K562 (cell line): ENCODE data around the gene ERVK3-1. TPM values are rescaled to one million over a fixed set of nuclear protein-coding genes. Genes with fewer than 3 reads are reported as not detected.
A peak's percentile ranks its signal among the peaks of the same experiment; 100 is the strongest.

ENCODE experiments used
- ATAC-seq: fragments of 200-7000 bp; cut with Tn5 transposase; 3 replicates; pipeline ENCODE4 v1.9.1; 2020; ENCODE audit warnings: moderate library complexity
- BruUV-seq: library from RNA; stranded (reverse); fragments of 400-500 nt; replicated peaks from 2 replicates; lab custom pipeline; 2021; lab: Mats Ljungman, UMichigan
- CTCF ChIA-PET: fragments of 300-600 bp; formaldehyde crosslinking; extraction: SDS; loops from one replicate; lab custom pipeline; 2021; ENCODE audit warnings: low intra/inter-chr PET ratio; lab: Yijun Ruan, JAX
- POLR2A ChIA-PET: fragments of 300-600, 350-650 bp; sonication (Branson Sonifier 250); formaldehyde crosslinking; extraction: SDS; loops from one replicate; lab custom pipeline; 2021; ENCODE audit warnings: antibody characterized with exemption, inconsistent platforms; lab: Yijun Ruan, JAX
- DNase-seq, 4 experiments: peaks; one replicate each; pipeline versions ENCODE4 v3.0.0 to v3.0.0-alpha.2; 2011 to 2018; ENCODE audit warnings: low spot score in 3 of 4, mixed read lengths in 3 of 4; ENCODE audit errors: extremely low read depth in 1 of 4
- FAIRE-seq: peaks from 2 replicates; lab custom pipeline; 2011; peaks lifted over from hg19 to GRCh38; lab: Jason Lieb, UNC
- H2AFZ ChIP-seq: 2 replicates; pipeline ENCODE4 v1.6.0; 2011; ENCODE audit warnings: low read depth, low read length, control low read depth, inconsistent platforms
- H3K27ac ChIP-seq: fragments of 200-600 bp; 3 replicates; pipeline ENCODE4 v1.8.0; 2011; ENCODE audit warnings: low read depth, mild to moderate bottlenecking, control low read depth, inconsistent platforms, low read length, moderate library complexity, mixed read lengths; ENCODE audit errors: extremely low read depth
- H3K27me3 ChIP-seq, 2 experiments: fragments of 300-600 bp in 1 of 2; 2 replicates in 1 of 2; 3 replicates in 1 of 2; pipeline versions ENCODE4 v1.6.0 to v1.8.0; 2011; ENCODE audit warnings: inconsistent platforms in 2 of 2, low read length in 2 of 2, mild to moderate bottlenecking in 1 of 2, mixed read lengths in 1 of 2, moderate library complexity in 1 of 2; ENCODE audit not compliant: control insufficient read depth in 2 of 2, insufficient read depth in 2 of 2
- H3K36me3 ChIP-seq: fragments of 300-600 bp; 3 replicates; pipeline ENCODE4 v1.8.0; 2011; ENCODE audit warnings: mild to moderate bottlenecking, low read length, inconsistent platforms; ENCODE audit not compliant: control insufficient read depth, insufficient read depth
- H3K4me1 ChIP-seq, 2 experiments: fragments of 200-600 bp in 1 of 2; replicated peaks in 1 of 2; 2 replicates in 1 of 2; 3 replicates in 1 of 2; pipeline versions ENCODE4 v1.5.1 to v1.8.0; 2011; ENCODE audit warnings: inconsistent platforms in 2 of 2, low read length in 2 of 2, mild to moderate bottlenecking in 1 of 2, mixed read lengths in 1 of 2, moderate library complexity in 1 of 2; ENCODE audit not compliant: control insufficient read depth in 2 of 2, insufficient read depth in 2 of 2
- H3K4me2 ChIP-seq: 2 replicates; pipeline ENCODE4 v1.6.1; 2011; ENCODE audit warnings: low read length, control low read depth, inconsistent platforms, mixed read lengths; ENCODE audit not compliant: insufficient read depth
- H3K4me3 ChIP-seq: fragments of 200-600 bp; sonication (generic), shearing (Covaris generic); 2 replicates; pipeline ENCODE4 v1.5.1; 2016; ENCODE audit warnings: control low read depth, inconsistent platforms
- H3K79me2 ChIP-seq: fragments of 200-600 bp; 3 replicates; pipeline ENCODE4 v1.8.0; 2011; ENCODE audit warnings: low read length, inconsistent platforms; ENCODE audit not compliant: control insufficient read depth, insufficient read depth
- H3K9ac ChIP-seq, 2 experiments: 2 replicates each; pipeline versions ENCODE4 v1.6.0 to v1.6.1; 2011; ENCODE audit warnings: low read depth in 2 of 2, low read length in 2 of 2, control low read depth in 1 of 2, inconsistent platforms in 1 of 2, mild to moderate bottlenecking in 1 of 2, mixed read lengths in 1 of 2; ENCODE audit not compliant: insufficient read depth in 1 of 2
- H3K9me1 ChIP-seq: one replicate; pipeline ENCODE4 v1.6.0; 2011; ENCODE audit warnings: inconsistent platforms, mild to moderate bottlenecking, low read length, moderate library complexity; ENCODE audit not compliant: control insufficient read depth, insufficient read depth
- H3K9me3 ChIP-seq: replicated peaks from 2 replicates; pipeline ENCODE4 v1.5.1; 2011; ENCODE audit warnings: low read depth, low read length, inconsistent platforms; ENCODE audit not compliant: control insufficient read depth, insufficient read depth
- H4K20me1 ChIP-seq: replicated peaks from 2 replicates; pipeline ENCODE4 v1.6.1; 2011; ENCODE audit warnings: low read length, inconsistent platforms, mixed read lengths; ENCODE audit not compliant: control insufficient read depth, insufficient read depth
- CBFB ChIP-seq: sonication (generic); formaldehyde crosslinking; IDR thresholded peaks from 2 replicates; pipeline ENCODE4 v1.4.0; 2020; ENCODE audit warnings: mild to moderate bottlenecking, missing genetic modification reagents
- CSDE1 ChIP-seq, 2 experiments: fragments of 450-650 bp; IDR thresholded peaks; 2 replicates each; pipeline ENCODE4 v1.6.1; 2016; ENCODE audit warnings: mild to moderate bottlenecking in 1 of 2
- FOSL1 ChIP-seq: fragments of 200-800 bp; sonication (Bioruptor generic); conservative IDR thresholded peaks from 2 replicates; pipeline ENCODE4 v1.6.1; 2016; ENCODE audit warnings: missing genetic modification characterization, missing compliant biosample characterization
- FOXA3 ChIP-seq, 2 experiments: fragments of 450-650 bp in 1 of 2; sonication (generic) in 1 of 2; formaldehyde crosslinking; IDR thresholded peaks in 1 of 2; conservative IDR thresholded peaks in 1 of 2; 2 replicates each; pipeline versions ENCODE4 v1.4.0 to v1.8.0; 2020 to 2022; ENCODE audit warnings: mild to moderate bottlenecking in 2 of 2, missing genetic modification reagents in 1 of 2
- GTF2A2 ChIP-seq: IDR thresholded peaks from 2 replicates; pipeline ENCODE4 v1.6.1; 2016; ENCODE audit warnings: mild to moderate bottlenecking, missing genetic modification characterization, missing compliant biosample characterization
- MAFG ChIP-seq: fragments of 450-650 bp; conservative IDR thresholded peaks from 2 replicates; pipeline ENCODE4 v1.6.1; 2016; ENCODE audit warnings: missing genetic modification characterization, missing compliant biosample characterization
- MLLT1 ChIP-seq, 2 experiments: fragments of 450-650 bp; IDR thresholded peaks; 2 replicates each; pipeline ENCODE4 v1.6.1; 2016
- MXI1 ChIP-seq: IDR thresholded peaks from 2 replicates; pipeline ENCODE4 v1.6.1; 2011; ENCODE audit warnings: low read depth, mild to moderate bottlenecking, improper control_type of control experiment, low read length
- MYNN ChIP-seq, 2 experiments: sonication (generic); formaldehyde crosslinking in 1 of 2; IDR thresholded peaks; 2 replicates each; pipeline versions ENCODE4 v1.5.0 to v1.6.1; 2016 to 2020; ENCODE audit warnings: antibody characterized with exemption in 1 of 2, missing genetic modification reagents in 1 of 2
- POLR2AphosphoS2 ChIP-seq: IDR thresholded peaks from 2 replicates; pipeline ENCODE4 v1.6.1; 2012; ENCODE audit warnings: low read length, improper control_type of control experiment
- RCOR1 ChIP-seq, 2 experiments: IDR thresholded peaks; 2 replicates each; pipeline ENCODE4 v1.6.1; 2012; ENCODE audit warnings: low read depth in 2 of 2, low read length in 2 of 2, borderline replicate concordance in 1 of 2, improper control_type of control experiment in 1 of 2
- SMARCA4 ChIP-seq: fragments of 450-650 bp; IDR thresholded peaks from 2 replicates; pipeline ENCODE4 v1.6.1; 2016
- SREBF2 ChIP-seq: sonication (generic); formaldehyde crosslinking; IDR thresholded peaks from 2 replicates; pipeline ENCODE4 v1.4.0; 2020; ENCODE audit warnings: mild to moderate bottlenecking, missing genetic modification reagents
- STAG1 ChIP-seq: sonication (generic); formaldehyde crosslinking; IDR thresholded peaks from 2 replicates; pipeline ENCODE4 v1.5.0; 2020; ENCODE audit warnings: missing genetic modification reagents, borderline replicate concordance
- TBP ChIP-seq: optimal IDR thresholded peaks from 2 replicates; pipeline ENCODE3; 2011; ENCODE audit warnings: low read depth, low read length, improper control_type of control experiment
- TCF3 ChIP-seq: sonication (generic); formaldehyde crosslinking; IDR thresholded peaks from 2 replicates; pipeline ENCODE4 v1.4.0; 2020; ENCODE audit warnings: mild to moderate bottlenecking, missing genetic modification reagents
- TRIM24 ChIP-seq, 2 experiments: fragments of 450-650 bp; IDR thresholded peaks; 2 replicates each; pipeline ENCODE4 v1.6.1; 2016
- ZNF75A ChIP-seq: fragments of 450-650 bp; formaldehyde crosslinking; IDR thresholded peaks from 2 replicates; pipeline ENCODE4 v1.4.0; 2020; ENCODE audit warnings: mild to moderate bottlenecking
- ZNF766 ChIP-seq: fragments of 200-800 bp; sonication (Bioruptor generic); conservative IDR thresholded peaks from 2 replicates; pipeline ENCODE4 v1.6.1; 2016; ENCODE audit warnings: missing genetic modification characterization, missing compliant biosample characterization
- WGBS: fragments of 100-300 bp; shearing (Covaris generic); methylation state at CpG from one replicate; pipeline ENCODE4 v1.1.6; 2016; ENCODE audit warnings: low coverage, mixed read lengths; ENCODE audit not compliant: insufficient coverage; ENCODE audit errors: missing lambda C conversion rate; 5-methylcytosine and 5-hydroxymethylcytosine counted together
- in situ Hi-C: fragments of 300-500 bp; cut with MboI; formaldehyde crosslinking; loops from 4 replicates; pipeline ENCODE4 v1.15.0; 2018; ENCODE audit warnings: inconsistent platforms, mixed read lengths
- intact Hi-C: fragments of 100-400 bp; cut with micrococcal nuclease; formaldehyde crosslinking; loops from 2 replicates; pipeline ENCODE4 v1.14.2; 2022
- polyA plus RNA-seq, 8 experiments: library from polyadenylated mRNA; depleted of rRNA in 4 of 8; stranded (reverse) in 5 of 8; unstranded in 3 of 8; fragments of >200 nt; fragmentation: Nextera tagmentation in 2 of 8; fragmentation: Illumina TruSeq in 1 of 8; extraction: Ambion mirVana in 2 of 8; extraction: Trizol in 1 of 8; gene quantifications; 2 replicates each; pipeline versions ENCODE4 v1.2.1 to v1.2.3, GENCODE V29; 2011 to 2014; ENCODE audit warnings: inconsistent platforms in 1 of 8, missing spikeins in 1 of 8
- total RNA-seq, 7 experiments: library from RNA; depleted of rRNA in 6 of 7; stranded (reverse); fragments of >200 nt in 6 of 7; fragmentation: Illumina TruSeq in 2 of 7; extraction: Trizol in 2 of 7; gene quantifications; 2 replicates each; pipeline versions ENCODE4 v1.2.1 to v1.2.3, GENCODE V29; 2011 to 2021; ENCODE audit warnings: low replicate concordance in 1 of 7
- TF ChIP-seq, protein P1 (sequence below): sonication (generic); formaldehyde crosslinking; IDR thresholded peaks from 2 replicates; pipeline ENCODE4 v1.8.0; 2022; ENCODE audit warnings: mild to moderate bottlenecking, low read depth, missing genetic modification reagents

ERVK3-1 gene
- total and polyA plus RNA-seq, 9 of the 15 experiments (the other 6 are each of a cell fraction or from before 2014, with no cell fraction given) = 87.6 to 299 (median 119) TPM

- TF ChIP-seq GTF2A2 (no peak), FOSL1 (peak; percentile 7; the same call in 1 of the 2 replicates), MXI1 (0 out of 2 replicates have a peak, but pooled peaks have one; percentile 13)
- TF ChIP-seq, all 486 proteins: peak for 6
Measured at GRCh38 chr19:58304748-58305064, 471 bp upstream of the ERVK3-1 start (continued).

DNA sequence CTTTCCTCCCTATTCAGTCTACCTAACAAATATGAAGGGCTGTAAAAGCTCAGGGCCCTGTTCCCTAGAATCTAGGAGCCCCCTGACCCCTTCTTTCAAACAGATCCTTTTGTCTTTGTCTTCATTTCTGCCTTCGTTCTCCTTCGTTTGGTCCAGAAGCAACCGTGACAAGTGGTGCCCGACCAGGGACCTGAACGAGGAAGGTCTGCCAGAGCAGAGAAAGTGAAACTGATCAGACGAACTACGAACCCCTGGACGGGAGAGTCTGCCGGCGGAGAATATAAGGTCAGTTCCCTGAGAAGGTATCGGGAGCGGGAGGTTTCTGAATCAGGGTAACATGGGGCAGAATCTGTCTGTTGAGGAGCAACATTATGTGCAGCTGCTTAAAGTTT, 751 bp downstream of the ERVK3-1 start:
- no peak overlapping the region; the same call in 1 of the 2 replicates for H2AFZ ChIP-seq
- H3K27me3 ChIP-seq = no peaks in the 10 kb centered on the region
- H3K9me3 ChIP-seq = peaks cover 3% of the 10 kb centered on the region
- no peaks in the 10 kb centered on the region for H3K9me1 ChIP-seq
- BruUV-seq = no TSS peak
- ChIA-PET CTCF (no interaction called here), POLR2A (interaction anchor here (0.6 to 4.2 kb wide), 6 partner anchors 12 to 42 kb away, joined by 3 to 27 read pairs (median 6); partner anchors contain the start of gene ZSCAN22)
- ATAC-seq = no peak
- no peak for DNase-seq
- 47% methylated on average over 12 of the region's 12 CpGs for WGBS
- no peak for FAIRE-seq
- peaks cover 36% of the 10 kb centered on the region for H3K79me2 ChIP-seq
- peaks cover 54% of the 10 kb centered on the region for H3K36me3 ChIP-seq
- peak overlapping the region; percentile 91 to 96; a peak in 3 of 4 replicates for H3K9ac ChIP-seq
- peak overlapping the region; percentile 98 for H3K27ac ChIP-seq
- H3K4me3 ChIP-seq = peak overlapping the region; percentile 98
- in situ Hi-C loops (no loop called here), intact Hi-C loops (loop anchor here (1.0 to 2.0 kb wide), 3 partner anchors 20 to 57 kb away; partner anchors contain the start of genes ZNF497, ZNF8 and ZSCAN22)
- H3K4me2 ChIP-seq = peak overlapping the region; percentile 99
- peaks cover 7 to 15% of the 10 kb centered on the region in 2 experiments; a peak in 4 of 5 replicates for H3K4me1 ChIP-seq
- no peaks in the 10 kb centered on the region for H4K20me1 ChIP-seq
- TF ChIP-seq ZNF75A (no peak), MAFG (tag) (no peak), CBFB (no peak), ZNF766 (no peak), SREBF2 (CRISPR knock-in tag) (0 out of 2 replicates have a peak, but pooled peaks have one; percentile 80), MYNN (IDR thresholded peaks at IDR 0.05) (no peak), MYNN (CRISPR knock-in tag; IDR thresholded peaks at IDR 0.05) (no peak), SMARCA4 (no peak), TBP (no peak), FOXA3 (CRISPR knock-in tag; conservative IDR thresholded peaks at IDR 0.05 in 1 of 2, IDR thresholded peaks at IDR 0.05 in 1 of 2) (no peak), RCOR1 (IDR thresholded peaks at IDR 0.05; ENCODE audit: borderline replicate concordance in 1 of 2, low read depth in 2 of 2, low read length in 2 of 2) (no peak), STAG1 (CRISPR knock-in tag) (no peak), MLLT1 (IDR thresholded peaks at IDR 0.05) (no peak), POLR2AphosphoS2 (no peak), TCF3 (CRISPR knock-in tag) (0 out of 2 replicates have a peak, but pooled peaks have one; percentile 1), TRIM24 (IDR thresholded peaks at IDR 0.05) (0 out of 4 replicates have a peak, but pooled peaks of 1 of the 2 experiments have one; percentile 3), CSDE1 (IDR thresholded peaks at IDR 0.05) (no peak)
- TF ChIP-seq, protein P1, sequence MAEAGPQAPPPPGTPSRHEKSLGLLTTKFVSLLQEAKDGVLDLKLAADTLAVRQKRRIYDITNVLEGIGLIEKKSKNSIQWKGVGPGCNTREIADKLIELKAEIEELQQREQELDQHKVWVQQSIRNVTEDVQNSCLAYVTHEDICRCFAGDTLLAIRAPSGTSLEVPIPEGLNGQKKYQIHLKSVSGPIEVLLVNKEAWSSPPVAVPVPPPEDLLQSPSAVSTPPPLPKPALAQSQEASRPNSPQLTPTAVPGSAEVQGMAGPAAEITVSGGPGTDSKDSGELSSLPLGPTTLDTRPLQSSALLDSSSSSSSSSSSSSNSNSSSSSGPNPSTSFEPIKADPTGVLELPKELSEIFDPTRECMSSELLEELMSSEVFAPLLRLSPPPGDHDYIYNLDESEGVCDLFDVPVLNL = no peak
